ENCODE results near the gene EVC. TPM values are rescaled to one million over a fixed set of nuclear protein-coding genes. Genes with fewer than 3 reads are reported as not detected.
"Not testable (repeated sequence)": the region's sequence is repeated elsewhere in the genome, so short reads cannot be mapped to it uniquely, and the experiment has no call there.

Gene EVC
- total RNA-seq, 2 experiments from 2014 or later: 0.70 to 1.5 TPM

GRCh38 chr4:5854929-5855328 lies 143.9 kb downstream of the EVC start:
- H3K4me3 ChIP-seq (ENCODE audit: low read length): no peak overlapping the region
- Mint-ChIP-seq H3K27me3 (peaks cover 2% of the 10 kb centered on the region), H3K36me3 (ENCODE audit: low read depth) (no peaks in the 10 kb centered on the region), H3K4me1 (ENCODE audit: low read depth) (no peaks in the 10 kb centered on the region), H3K4me3 (no peak overlapping the region), H3K27ac (no peak overlapping the region), H3K9me3 (no peaks in the 10 kb centered on the region)
- POLR2A ChIA-PET: no interaction called here
- no peak overlapping the region for H3K27ac ChIP-seq (ENCODE audit: low read depth in 1 of 2, low read length in 2 of 2)
- no peaks in the 10 kb centered on the region for H3K4me1 ChIP-seq (ENCODE audit: insufficient read depth, low read length)
- DNase-seq: no peak
- CTCF ChIA-PET: no interaction called here
- peaks cover 0 to 12% of the 10 kb centered on the region in 2 experiments for H3K9me3 ChIP-seq (ENCODE audit: control insufficient read depth in 1 of 2, insufficient read depth in 1 of 2, low read length in 2 of 2)
- H3K36me3 ChIP-seq (ENCODE audit: insufficient read depth, low read length): no peaks in the 10 kb centered on the region
- intact Hi-C loops (cut with DNase I, micrococcal nuclease): no loop called here
- H3K27me3 ChIP-seq (ENCODE audit: control insufficient read depth in 1 of 2, insufficient read depth in 2 of 2, low read length in 2 of 2): peaks cover 0 to 3% of the 10 kb centered on the region in 2 experiments
- TF ChIP-seq CTCF (IDR thresholded peaks at IDR 0.05): no peak
- ATAC-seq (ENCODE audit: poor library complexity): no peak

- H3K27me3 Mint-ChIP-seq, CTCF ChIA-PET: not testable (repeated sequence)
Measured at GRCh38 chr4:5856362-5856761, 145.4 kb downstream of the EVC start.

GRCh38 chr4:5857199-5857598 lies 146.2 kb downstream of the EVC start:
- no peaks in the 10 kb centered on the region for H3K4me1 Mint-ChIP-seq (ENCODE audit: low read depth)
- TF ChIP-seq CTCF (IDR thresholded peaks at IDR 0.05): no peak
- ATAC-seq (ENCODE audit: poor library complexity) (no peak), DNase-seq (no peak)
- Histone ChIP-seq H3K27ac (ENCODE audit: low read depth in 1 of 2, low read length in 2 of 2) (no peak overlapping the region), H3K4me1 (ENCODE audit: insufficient read depth, low read length) (no peaks in the 10 kb centered on the region), H3K9me3 (ENCODE audit: control insufficient read depth in 1 of 2, insufficient read depth in 1 of 2, low read length in 2 of 2) (peaks cover 0 to 20% of the 10 kb centered on the region in 2 experiments), H3K36me3 (ENCODE audit: insufficient read depth, low read length) (no peaks in the 10 kb centered on the region), H3K27me3 (ENCODE audit: control insufficient read depth in 1 of 2, insufficient read depth in 2 of 2, low read length in 2 of 2) (peaks cover 0 to 3% of the 10 kb centered on the region in 2 experiments), H3K4me3 (ENCODE audit: low read length) (no peak overlapping the region)
- H3K9me3 Mint-ChIP-seq: no peaks in the 10 kb centered on the region
- no peaks in the 10 kb centered on the region for H3K36me3 Mint-ChIP-seq (ENCODE audit: low read depth)
- ChIA-PET CTCF (no interaction called here), POLR2A (no interaction called here)
- no peaks in the 10 kb centered on the region for H3K27me3 Mint-ChIP-seq
- H3K4me3 Mint-ChIP-seq: no peak overlapping the region
- intact Hi-C loops (cut with DNase I, micrococcal nuclease): no loop called here
- H3K27ac Mint-ChIP-seq: no peak overlapping the region

More at GRCh38 chr4:5856362-5856761, 145.4 kb downstream of the EVC start:
- H3K27ac ChIP-seq (ENCODE audit: low read depth in 1 of 2, low read length in 2 of 2); H3K36me3 Mint-ChIP-seq (ENCODE audit: low read depth); DNase-seq; H3K4me3 ChIP-seq (ENCODE audit: low read length); H3K36me3 ChIP-seq (ENCODE audit: insufficient read depth, low read length); H3K27me3 ChIP-seq (ENCODE audit: control insufficient read depth in 1 of 2, insufficient read depth in 2 of 2, low read length in 2 of 2); intact Hi-C loops (cut with DNase I, micrococcal nuclease); H3K4me1 Mint-ChIP-seq (ENCODE audit: low read depth); H3K9me3 Mint-ChIP-seq; ATAC-seq (ENCODE audit: poor library complexity); POLR2A ChIA-PET; H3K27ac Mint-ChIP-seq; H3K4me1 ChIP-seq (ENCODE audit: insufficient read depth, low read length); H3K4me3 Mint-ChIP-seq: not testable (repeated sequence)
- peaks cover 0 to 16% of the 10 kb centered on the region in 2 experiments for H3K9me3 ChIP-seq (ENCODE audit: control insufficient read depth in 1 of 2, insufficient read depth in 1 of 2, low read length in 2 of 2)

- Mint-ChIP-seq H3K36me3 (ENCODE audit: low read depth) (no peaks in the 10 kb centered on the region), H3K9me3 (no peaks in the 10 kb centered on the region), H3K4me3 (no peak overlapping the region), H3K27me3 (no peaks in the 10 kb centered on the region), H3K27ac (no peak overlapping the region), H3K4me1 (ENCODE audit: low read depth) (no peaks in the 10 kb centered on the region)
- no peaks in the 10 kb centered on the region for H3K36me3 ChIP-seq (ENCODE audit: insufficient read depth, low read length)
- DNase-seq (no peak), ATAC-seq (ENCODE audit: poor library complexity) (no peak)
- peaks cover 0 to 24% of the 10 kb centered on the region in 2 experiments for H3K9me3 ChIP-seq (ENCODE audit: control insufficient read depth in 1 of 2, insufficient read depth in 1 of 2, low read length in 2 of 2)
- CTCF ChIA-PET: no interaction called here
- no peaks in the 10 kb centered on the region for H3K4me1 ChIP-seq (ENCODE audit: insufficient read depth, low read length)
- no peak overlapping the region for H3K4me3 ChIP-seq (ENCODE audit: low read length)
- no peak for TF ChIP-seq CTCF (IDR thresholded peaks at IDR 0.05)
- H3K27ac ChIP-seq (ENCODE audit: low read depth in 1 of 2, low read length in 2 of 2): no peak overlapping the region
- intact Hi-C loops (cut with DNase I, micrococcal nuclease): no loop called here
- peaks cover 2 to 3% of the 10 kb centered on the region in 2 experiments for H3K27me3 ChIP-seq (ENCODE audit: control insufficient read depth in 1 of 2, insufficient read depth in 2 of 2, low read length in 2 of 2)
- POLR2A ChIA-PET: no interaction called here
Measured at GRCh38 chr4:5858020-5858769, 147.2 kb downstream of the EVC start.
